ENCODE data around the gene FRMD4A.

- TF ChIP-seq CTCF (IDR thresholded peaks at IDR 0.05; ENCODE audit: borderline replicate concordance, extremely low read depth, low read length, poor library complexity, severe bottlenecking) (no peak), EZH2 (IDR thresholded peaks at IDR 0.05; ENCODE audit: borderline replicate concordance, low read depth, low read length, severe bottlenecking) (no peak)
Observed at GRCh38 chr10:13750299-13751190, 580.2 kb downstream of the FRMD4A start.
